ENCODE results near the gene TIGD6.

The TIGD6 gene

DNA sequence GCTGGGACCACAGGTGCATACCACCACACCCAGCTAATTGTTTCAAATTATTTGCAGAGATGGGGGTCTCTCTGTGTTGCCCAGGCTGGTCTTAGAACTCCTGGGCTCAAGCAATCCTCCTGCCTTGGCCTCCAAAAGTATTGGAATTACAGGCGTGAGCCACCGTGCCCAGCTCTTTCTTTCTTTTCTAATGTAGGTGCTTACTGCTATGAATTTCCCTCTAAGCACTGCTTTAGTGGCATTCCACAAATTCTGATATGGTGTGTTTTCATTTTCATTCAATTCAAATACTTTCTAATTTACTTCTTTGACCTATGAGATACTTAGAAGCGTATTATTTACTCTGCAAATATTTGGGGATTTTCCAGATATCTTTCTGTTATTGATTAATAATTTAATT lies 15.0 kb upstream of the TIGD6 start:
- no peak for DNase-seq

- DNase-seq = no peak
Observed at GRCh38 chr5:150014456-150014855, 14.0 kb upstream of the TIGD6 start.

GRCh38 chr5:150013931-150014330 lies 13.5 kb upstream of the TIGD6 start:
- no peak for DNase-seq

DNA sequence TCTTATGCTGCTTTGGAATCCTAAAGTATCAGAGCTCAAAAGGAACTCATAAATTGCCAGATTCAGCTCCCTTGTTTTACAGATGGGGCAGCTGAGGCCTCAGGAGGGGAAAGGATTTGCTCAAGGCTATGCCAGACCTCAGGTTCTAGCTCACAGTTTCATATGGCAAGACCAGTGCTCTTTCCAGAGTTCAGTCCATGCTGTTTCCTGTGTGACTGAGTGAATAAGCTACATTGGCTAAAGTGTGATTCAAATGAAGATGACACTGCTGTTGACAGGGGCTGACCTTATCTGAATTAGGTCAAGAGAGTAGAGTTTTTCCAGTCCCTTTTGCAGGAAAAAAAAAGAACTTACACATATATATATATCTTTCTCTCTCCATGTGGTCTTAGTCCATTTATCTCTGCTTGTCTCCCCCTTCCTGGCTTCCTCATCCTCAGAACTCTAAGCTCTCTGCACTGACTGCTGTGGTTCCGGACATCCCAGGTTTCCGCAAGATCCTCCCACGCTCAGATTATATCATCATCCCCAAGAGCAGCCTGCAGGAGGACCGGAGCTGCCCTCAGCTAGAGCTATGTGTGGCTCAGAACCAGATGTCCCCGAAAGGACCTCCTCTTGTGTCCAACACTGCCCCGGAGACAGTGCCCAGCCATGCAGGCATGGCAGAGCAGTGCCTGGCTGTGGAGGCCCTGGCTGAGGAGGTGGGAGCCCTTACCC lies 9.4 kb upstream of the TIGD6 start:
- DNase-seq = no peak

- no peak for DNase-seq
Observed at GRCh38 chr5:150007050-150007449, 6.6 kb upstream of the TIGD6 start.

DNA sequence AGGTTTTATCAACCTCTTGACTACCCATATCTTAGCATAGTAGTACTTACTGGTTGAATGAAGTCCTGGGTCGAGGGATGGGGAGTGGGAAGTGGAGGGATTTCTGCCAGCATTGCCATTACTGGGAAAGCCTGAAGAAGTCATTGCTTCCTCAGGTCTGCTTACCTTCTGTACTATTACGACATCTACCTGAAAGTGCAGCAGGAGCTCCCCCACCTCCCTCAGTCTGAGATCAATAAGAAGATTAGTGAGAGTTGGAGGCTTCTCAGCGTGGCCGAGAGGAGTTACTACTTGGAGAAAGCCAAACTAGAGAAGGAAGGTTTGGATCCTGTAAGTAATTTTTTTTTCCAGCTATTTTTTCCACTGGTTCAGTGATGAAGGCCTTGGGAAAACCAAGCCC lies 5.9 kb upstream of the TIGD6 start:
- no peak for DNase-seq

DNA sequence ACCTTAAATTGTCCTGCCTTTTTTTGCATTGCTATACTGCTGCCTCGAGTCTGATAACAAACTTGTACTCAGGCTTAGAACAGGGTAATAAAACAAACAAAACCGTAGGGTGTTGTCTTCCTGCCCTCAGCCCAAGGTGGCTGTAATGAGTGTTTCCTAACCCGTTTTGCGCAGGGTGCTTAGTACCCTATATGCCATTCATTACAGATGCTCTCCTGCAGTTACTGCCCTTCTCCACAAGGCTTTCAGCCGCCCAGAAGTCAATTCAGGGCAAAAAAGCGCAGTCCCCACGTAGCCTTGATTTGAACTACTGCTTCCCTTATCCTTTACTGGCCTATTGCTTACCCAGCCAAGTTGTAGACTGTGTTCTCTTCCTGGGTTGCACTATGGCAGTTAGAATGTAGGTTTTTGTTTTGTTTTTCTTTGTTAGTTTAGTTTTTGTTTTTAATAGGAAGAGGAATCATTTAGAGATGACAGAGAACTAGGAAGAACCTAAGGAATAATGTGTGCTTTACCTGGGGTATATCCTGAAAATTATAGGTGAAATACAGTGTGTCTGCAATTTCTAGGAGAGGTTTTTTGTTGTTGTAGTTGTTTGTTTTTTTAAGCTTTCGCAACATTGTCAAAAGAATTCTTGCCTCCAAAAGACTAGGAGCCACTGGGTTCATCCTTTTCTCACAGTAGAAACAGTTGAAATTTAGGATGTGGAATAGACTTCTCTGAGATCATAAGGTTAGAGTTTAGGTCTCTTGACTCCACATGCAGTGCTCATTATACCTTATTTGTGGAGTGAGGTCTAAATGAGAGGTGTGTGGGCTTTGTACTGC lies 1.4 kb upstream of the TIGD6 start:
- DNase-seq = peak; percentile 29

DNA sequence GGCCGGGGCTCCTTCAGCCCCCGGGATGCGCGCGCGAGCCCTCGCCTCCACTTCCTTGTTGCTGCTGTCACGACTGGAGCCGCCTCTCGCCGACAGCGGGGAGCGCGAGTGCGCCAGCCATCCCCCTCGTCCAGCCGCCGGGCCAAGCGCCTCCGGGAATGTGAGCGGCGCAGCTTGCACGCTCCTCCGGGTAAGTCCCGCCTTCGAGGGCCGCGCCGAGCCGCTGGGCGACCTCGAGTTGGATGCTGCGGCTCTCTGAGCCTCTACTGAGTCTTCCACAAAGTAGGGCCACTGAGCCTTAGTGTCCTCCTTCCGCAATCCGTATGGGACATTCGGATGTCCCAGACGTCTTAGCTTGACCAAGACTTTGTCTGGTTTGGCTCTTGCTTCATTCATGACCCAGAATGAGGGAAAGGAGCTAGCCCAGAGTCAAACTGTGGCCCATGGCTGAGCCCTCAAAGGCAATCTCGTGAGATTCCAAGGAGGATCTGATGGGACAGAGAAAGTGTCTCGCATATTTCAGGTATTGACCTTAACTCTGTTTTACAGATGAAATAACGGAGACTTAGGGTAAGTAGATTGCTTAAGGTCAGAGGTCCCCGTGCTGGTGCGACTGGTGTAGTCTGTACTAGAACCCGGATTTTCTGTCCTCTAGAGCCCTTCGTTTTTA lies 671 bp upstream of the TIGD6 start:
- peak; percentile 35 for DNase-seq

GRCh38 chr5:149999866-150000255 lies 593 bp downstream of the TIGD6 start:
- DNase-seq = no peak

DNA sequence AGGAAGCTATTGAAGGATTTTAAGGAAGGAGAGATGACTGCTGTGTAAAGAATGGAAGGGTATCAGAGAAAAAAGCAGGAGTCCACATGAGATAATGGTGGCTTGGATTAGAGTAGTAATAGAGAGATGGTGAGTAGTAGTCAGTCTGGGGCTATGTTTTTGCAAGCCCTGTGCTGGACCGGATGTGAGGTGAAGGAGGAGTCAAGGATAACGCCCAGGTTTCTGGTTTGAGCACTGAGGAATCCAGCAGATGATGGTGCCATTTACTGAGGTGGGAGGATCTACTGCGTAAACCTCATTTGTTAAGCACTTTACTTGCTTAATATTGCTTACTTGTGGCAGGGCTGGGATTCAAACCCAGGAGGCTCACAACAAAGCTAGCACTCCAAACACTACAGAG lies 1.1 kb downstream of the TIGD6 start:
- no peak for DNase-seq

DNA sequence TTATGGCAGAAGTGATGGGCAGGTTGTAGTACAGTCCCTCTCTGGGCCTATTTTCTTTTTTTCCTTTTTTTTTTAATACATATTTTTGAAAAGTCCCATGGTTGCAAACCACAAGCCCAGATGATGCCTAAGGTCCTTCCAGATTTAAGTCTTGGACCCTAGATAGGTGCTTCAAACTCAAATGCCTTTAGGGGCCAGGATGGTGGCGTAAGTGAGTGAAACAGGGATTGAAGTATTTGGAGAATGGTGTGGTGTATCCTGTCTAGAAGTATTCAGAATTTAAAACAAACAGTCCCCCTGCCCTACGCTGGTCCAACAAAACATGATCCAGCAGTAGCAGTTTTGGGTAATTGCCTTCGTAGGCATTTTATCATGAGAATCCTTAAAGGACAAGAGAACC lies 2.2 kb downstream of the TIGD6 start:
- no peak for DNase-seq

DNA sequence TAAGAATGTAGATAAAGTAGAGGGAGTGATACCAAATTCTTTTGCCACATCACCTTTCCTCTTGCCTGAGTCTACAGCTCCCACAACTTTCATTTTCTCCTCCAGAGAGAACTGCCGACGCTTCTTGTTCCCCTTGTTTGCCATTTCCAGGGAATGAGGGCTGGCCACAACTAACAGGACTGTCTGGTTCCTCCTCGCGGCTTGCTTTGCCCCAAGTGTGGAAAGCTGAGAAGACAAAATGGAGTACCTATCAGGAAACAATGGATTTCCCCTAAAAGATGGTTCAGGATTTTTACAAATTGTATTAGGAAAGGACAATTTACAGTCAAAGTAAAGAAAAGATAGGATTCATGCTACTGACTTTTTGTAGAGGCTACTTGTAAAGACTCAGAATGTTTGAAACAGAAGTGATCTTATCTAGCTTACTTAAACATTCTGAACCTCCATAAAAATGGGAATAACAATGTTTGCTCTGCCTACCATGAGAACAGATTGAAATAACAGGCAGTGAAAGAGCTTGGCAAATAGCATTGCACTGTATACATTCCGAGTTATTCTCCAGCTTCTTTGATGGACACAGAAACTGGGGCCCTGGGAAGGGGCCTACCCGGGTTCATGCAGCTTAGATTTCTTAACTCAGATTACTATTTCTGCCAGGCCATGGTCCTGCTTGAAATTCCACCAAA lies 4.1 kb downstream of the TIGD6 start:
- no peak for DNase-seq

DNA sequence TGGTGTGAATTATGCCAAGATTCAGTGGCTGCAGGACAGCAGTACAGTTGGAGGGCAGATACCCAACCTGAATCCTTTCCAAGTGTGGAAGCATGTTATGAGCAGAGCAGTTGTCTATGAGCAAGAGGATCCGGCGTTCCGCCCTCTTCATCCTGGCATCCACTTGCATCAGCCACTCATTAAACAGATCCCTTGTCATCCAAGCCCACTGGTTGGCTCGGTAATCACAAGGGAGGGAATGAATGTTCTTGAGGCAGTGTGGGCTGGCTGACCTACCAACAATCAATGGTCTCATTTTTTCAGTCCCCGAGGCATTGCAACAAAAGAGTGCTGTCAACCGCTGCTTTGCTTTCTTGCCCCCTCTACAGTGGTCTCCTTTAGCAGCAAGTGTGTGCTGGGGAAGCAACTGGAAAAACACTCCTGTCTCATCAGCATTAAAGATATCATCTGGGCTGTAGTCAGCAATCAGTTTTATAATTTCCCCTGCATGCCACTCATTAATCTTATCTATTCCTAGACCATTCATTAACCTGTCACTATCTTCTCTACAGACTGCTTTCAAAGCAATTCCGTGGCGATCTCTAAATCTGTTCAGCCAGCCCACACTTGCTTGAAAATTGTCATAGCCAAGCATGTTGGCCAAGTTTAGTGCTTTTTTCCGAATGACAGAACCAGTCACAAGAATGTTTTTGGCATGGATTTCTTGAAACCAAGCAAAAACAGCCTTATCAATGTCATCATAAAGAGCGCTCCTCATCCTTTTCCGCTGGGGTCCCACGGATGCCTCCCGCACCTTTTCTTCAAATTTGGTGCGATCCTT lies 4.9 kb downstream of the TIGD6 start:
- DNase-seq = no peak

DNA sequence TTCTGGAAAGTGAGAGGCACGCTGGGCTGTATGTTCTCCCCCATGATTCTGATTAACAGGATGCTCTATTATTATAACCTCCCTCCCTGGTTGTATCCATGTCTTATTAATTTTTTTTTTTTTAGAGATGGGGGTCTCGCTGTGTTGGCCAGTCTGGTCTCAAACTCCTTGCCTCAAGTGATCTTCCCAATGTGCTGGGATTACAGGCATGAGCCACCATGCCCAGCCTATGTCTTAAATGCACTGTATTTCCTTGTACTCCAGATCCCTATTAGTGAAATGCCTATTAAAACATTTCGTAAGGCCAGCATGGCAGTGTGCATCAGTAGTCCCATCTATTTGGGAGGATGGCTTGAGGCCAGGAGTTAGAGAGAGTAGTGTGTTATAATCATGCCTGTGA lies 7.0 kb downstream of the TIGD6 start:
- DNase-seq = no peak

DNA sequence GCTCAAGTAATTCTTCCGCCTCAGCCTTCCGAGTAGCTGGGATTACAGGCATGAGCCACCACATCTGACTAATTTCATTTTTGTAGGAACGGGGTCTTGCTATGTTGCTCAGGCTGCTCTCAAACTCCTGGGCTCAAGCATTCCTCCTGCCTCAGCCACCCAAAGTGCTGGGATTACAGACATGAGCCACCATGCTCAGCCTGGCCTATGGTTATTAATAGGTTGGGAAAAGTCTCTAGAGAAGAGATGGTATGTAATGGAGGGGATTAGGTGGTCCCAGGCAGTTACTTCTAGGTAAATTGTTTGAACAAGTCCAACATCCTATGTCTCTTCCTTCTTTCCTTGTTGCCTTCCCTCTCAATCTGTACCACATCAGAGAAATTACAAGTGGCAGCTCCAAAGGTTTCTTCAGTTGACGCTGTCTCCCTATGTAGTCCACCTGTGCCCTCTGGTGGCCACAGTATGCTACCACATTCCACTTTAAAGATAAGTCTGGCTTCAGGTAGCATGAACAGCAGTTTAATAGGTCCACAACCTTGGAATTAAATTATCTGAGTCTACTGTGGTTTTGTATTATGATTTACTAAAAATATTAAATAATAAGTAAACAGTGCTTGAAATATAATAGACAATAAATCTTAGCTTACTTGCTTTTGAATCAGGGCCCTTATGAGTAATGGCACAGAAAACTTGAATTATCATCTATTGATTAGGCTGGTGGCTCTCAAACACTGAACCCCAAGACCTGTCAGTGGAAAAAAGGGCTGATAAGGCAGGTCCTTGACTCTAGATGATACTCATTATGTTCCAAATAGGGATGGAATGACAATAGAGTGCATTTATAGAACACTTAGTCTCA lies 9.7 kb downstream of the TIGD6 start:
- DNase-seq = no peak

DNA sequence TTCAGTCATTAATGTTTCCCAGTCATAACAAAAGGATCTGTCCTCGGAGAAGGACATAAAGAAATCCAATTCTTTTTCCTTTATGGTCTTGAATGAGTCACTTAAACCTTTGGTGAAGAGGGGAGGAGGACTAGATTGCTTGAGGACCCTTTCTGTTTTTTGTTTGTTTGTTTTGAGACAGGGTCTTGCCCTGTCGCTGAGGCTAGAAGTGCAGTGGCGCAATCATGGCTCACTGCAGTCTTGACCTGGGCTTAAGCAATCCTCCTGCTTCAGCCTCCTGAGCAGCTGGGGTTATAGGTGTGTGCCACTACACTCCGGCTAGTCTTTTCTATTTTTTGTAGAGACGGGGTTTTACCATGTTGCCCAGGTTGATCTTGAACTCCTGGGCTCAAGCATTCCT lies 12.3 kb downstream of the TIGD6 start:
- DNase-seq = no peak

DNA sequence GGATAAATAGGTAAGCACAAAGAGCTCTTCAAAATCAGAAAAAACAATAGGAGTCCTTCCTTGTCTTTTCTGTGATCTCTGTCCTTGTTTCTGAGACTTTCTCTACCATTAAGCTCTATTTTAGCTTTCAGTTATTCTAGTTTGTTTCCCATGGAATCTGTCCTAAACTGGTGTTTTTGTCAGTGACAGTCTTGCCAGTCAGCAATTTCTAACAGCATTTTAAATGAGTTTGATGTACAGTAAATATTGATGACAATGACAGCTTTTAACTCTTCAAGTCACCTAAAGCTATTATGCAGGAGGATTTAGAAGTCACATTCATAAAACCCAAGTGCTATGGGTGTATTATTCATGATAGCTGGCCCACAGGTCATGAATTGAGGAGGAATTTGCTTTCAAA lies 17.9 kb downstream of the TIGD6 start:
- DNase-seq = no peak

GRCh38 chr5:149981206-149981605 lies 19.2 kb downstream of the TIGD6 start:
- DNase-seq = no peak

- DNase-seq = no peak
Observed at GRCh38 chr5:149979896-149980295, 20.6 kb downstream of the TIGD6 start.

DNA sequence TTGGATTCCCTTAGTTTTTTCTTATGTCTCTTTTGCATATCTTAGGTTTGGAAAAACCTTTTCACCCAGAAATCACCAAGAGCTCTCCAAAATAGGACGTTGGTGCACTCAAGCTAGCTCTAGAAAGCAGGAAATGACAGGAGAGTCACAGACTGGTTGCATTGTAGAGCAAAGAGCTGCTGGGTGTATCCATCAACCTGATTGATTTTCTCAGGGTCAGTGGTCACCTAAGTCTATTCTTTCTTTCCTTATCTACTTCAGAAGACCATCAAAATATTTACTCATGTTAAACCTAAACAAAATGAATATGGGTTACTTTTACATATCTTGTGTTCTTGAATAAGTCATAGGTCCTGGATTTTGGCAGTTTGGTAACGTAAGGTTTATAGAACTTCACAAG lies 25.0 kb downstream of the TIGD6 start:
- no peak for DNase-seq

- no peak for DNase-seq
Observed at GRCh38 chr5:149969181-149969930, 31.1 kb downstream of the TIGD6 start.

Data from NK-92 treated with Interleukin-12 subunit alpha and Interleukin-12 subunit beta, amount 100 ng/mL, for 24 hours (cell line).